Subcutaneous abdominal adipose tissue (tissue), 5 donors: ENCODE measurements around the gene TSPAN6.

ENCODE experiments used
- H3K27ac ChIP-seq: one replicate; pipeline ENCODE4 v1.7.0; 2013; ENCODE audit warnings: low read depth, mild to moderate bottlenecking, inconsistent platforms, low read length, moderate library complexity
- H3K27me3 ChIP-seq, 5 donors: one replicate each; pipeline ENCODE4 v1.7.0; 2013; ENCODE audit warnings: low read length in 5 of 5, inconsistent platforms in 1 of 5; ENCODE audit not compliant: control insufficient read depth in 5 of 5, insufficient read depth in 4 of 5
- H3K36me3 ChIP-seq, 5 donors: one replicate each; pipeline ENCODE4 v1.7.0; 2013; ENCODE audit warnings: low read length in 5 of 5; ENCODE audit not compliant: control insufficient read depth in 5 of 5, insufficient read depth in 5 of 5
- H3K4me1 ChIP-seq, 5 donors: one replicate each; pipeline ENCODE4 v1.7.0; 2013; ENCODE audit warnings: low read length in 5 of 5, mild to moderate bottlenecking in 3 of 5, moderate library complexity in 1 of 5; ENCODE audit not compliant: control insufficient read depth in 5 of 5, insufficient read depth in 5 of 5
- H3K4me3 ChIP-seq, 5 donors: one replicate each; pipeline ENCODE4 v1.7.0; 2013; ENCODE audit warnings: low read length in 5 of 5, low read depth in 1 of 5
- H3K9ac ChIP-seq, 5 donors: one replicate each; pipeline ENCODE4 v1.7.0; 2013; ENCODE audit warnings: low read length in 5 of 5, mild to moderate bottlenecking in 4 of 5, moderate library complexity in 3 of 5
- H3K9me3 ChIP-seq, 5 donors: one replicate each; pipeline ENCODE4 v1.7.0; 2013; ENCODE audit warnings: low read length in 5 of 5; ENCODE audit not compliant: control insufficient read depth in 5 of 5
- donor health status: healthy.
- donor health status: healthy.
- donor health status: healthy.
- donor health status: healthy.
- donor health status: healthy.

TSPAN6 gene

DNA sequence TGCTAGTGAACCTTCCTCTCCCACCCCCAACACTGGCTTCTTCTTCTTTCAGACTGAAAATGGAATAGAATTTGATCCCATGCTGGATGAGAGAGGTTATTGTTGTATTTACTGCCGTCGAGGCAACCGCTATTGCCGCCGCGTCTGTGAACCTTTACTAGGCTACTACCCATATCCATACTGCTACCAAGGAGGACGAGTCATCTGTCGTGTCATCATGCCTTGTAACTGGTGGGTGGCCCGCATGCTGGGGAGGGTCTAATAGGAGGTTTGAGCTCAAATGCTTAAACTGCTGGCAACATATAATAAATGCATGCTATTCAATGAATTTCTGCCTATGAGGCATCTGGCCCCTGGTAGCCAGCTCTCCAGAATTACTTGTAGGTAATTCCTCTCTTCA, 37.1 kb downstream of the TSPAN6 start:
- no peak overlapping the region for H3K9ac ChIP-seq
- no peak overlapping the region for H3K27ac ChIP-seq
- H3K4me1 ChIP-seq = peaks cover 0 to 12% (median 4%) of the 10 kb centered on the region in 5 donors
- H3K27me3 ChIP-seq = peaks cover 0 to 3% (median 3%) of the 10 kb centered on the region in 5 donors
- H3K9me3 ChIP-seq = no peaks in the 10 kb centered on the region
- no peak overlapping the region for H3K4me3 ChIP-seq
- H3K36me3 ChIP-seq = no peaks in the 10 kb centered on the region

DNA sequence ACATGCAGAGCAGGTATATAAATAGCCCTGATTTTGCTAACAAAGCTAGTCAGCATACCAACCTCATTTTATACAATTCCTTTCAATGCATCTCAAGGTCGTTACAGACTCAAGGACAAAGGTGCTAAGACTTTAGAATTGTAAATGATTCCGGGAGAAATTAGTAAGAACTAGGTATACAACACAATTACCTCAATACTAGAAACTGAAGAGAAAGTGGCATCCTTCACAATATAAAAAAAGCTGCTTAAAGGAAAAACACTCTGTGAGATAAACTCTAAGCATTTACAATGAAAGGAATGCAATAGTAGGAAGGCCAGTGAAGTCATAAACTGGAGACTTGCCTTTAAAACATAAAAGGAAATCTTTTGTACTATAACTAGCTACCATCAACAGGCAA, 40.0 kb downstream of the TSPAN6 start:
- H3K36me3 ChIP-seq = no peaks in the 10 kb centered on the region
- H3K27me3 ChIP-seq = peaks cover 3 to 7% (median 3%) of the 10 kb centered on the region in 5 donors
- H3K27ac ChIP-seq = no peak overlapping the region
- no peaks in the 10 kb centered on the region for H3K9me3 ChIP-seq
- no peak overlapping the region for H3K4me3 ChIP-seq
- H3K9ac ChIP-seq = no peak overlapping the region
- H3K4me1 ChIP-seq = peaks cover 0 to 27% (median 18%) of the 10 kb centered on the region in 5 donors

DNA sequence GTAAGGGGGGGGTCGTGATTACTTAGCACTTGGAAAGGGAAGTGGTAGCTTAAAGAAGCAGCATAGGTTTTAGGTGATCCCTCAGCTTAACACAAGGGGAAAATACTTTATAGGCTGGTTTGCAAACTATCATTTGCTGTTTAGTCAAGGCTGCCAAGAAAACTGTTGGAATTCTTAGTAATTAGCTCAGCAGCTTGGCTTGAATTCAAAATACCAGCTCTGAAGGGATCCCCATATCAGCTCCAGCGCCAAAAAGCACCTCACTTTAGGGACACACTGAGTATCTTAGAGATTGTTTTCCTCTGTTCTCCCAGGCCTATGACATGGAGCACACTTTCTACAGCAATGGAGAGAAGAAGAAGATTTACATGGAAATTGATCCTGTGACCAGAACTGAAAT, 43.0 kb downstream of the TSPAN6 start:
- peak overlapping the region; percentile 43 for H3K27ac ChIP-seq
- H3K9ac ChIP-seq = no peak overlapping the region
- peaks cover 0 to 27% (median 5%) of the 10 kb centered on the region in 5 donors for H3K27me3 ChIP-seq
- H3K9me3 ChIP-seq = no peaks in the 10 kb centered on the region
- H3K36me3 ChIP-seq = no peaks in the 10 kb centered on the region
- peak overlapping the region in 3 of 5 donors; percentile 0 to 26 (median 4) for H3K4me3 ChIP-seq
- H3K4me1 ChIP-seq = peaks cover 0 to 40% (median 26%) of the 10 kb centered on the region in 5 donors

DNA sequence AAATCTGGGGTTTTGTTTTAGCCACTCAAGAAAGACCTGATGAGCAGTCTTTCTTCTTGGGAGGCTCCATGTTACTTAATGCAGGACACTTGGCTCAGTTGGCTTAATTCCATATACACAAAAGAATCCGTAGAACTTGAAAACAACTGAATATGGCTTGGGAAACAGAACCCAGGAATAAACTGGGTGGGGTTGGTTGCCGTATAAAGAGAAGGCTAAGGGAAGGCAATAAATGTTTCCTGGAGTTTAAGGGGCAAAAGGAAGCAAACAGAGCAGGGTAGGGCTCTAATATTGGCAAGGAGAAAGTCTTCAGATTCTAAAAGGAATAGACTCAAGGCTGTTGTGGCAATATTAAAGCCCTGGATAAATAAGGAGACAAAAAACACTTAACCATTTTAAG, 43.5 kb downstream of the TSPAN6 start:
- Histone ChIP-seq H3K4me1 (peaks cover 0 to 45% (median 26%) of the 10 kb centered on the region in 5 donors), H3K9ac (no peak overlapping the region), H3K4me3 (peak overlapping the region in 1 of 5 donors; percentile 26), H3K27me3 (peaks cover 0 to 28% (median 5%) of the 10 kb centered on the region in 5 donors), H3K36me3 (no peaks in the 10 kb centered on the region), H3K9me3 (no peaks in the 10 kb centered on the region), H3K27ac (peak overlapping the region; percentile 43)

DNA sequence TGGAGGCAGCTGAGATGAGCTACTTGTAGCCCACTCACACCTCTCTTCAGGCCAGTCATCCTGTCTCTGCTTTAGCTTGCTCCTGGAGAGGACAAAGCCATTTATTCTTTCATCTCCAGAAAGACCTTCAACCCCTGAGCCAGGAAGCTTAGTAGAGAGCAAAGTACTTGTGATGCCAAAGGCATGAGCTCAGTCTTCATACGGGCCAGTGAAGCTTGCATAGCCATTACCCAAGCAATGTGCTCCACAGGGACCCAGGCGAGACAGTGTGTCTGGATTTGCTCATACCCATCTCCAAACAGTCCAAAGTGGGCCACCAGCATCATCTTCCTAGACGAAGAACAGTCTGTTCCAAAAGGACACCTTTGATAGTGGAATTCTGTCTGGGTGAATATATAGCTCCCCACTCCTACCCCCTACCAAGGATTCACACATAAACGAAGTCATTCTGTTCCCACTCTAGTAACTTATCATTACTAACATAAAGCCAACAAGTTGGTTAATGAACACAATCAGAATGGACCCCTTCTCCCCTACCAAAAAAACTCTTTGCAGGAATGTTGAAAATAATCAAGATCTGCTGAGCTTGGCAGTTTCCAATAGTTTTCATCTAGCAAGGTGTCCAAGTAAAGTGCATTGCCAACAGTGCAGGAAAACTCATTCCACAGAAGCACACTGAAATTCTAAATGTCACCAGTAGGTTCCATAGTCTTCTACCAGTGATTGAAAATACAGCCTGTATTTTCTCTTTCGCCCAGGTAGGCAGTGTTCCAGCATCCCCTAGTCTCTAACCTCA, 45.2 kb downstream of the TSPAN6 start:
- peaks cover 0 to 53% (median 23%) of the 10 kb centered on the region in 5 donors for H3K4me1 ChIP-seq
- no peak overlapping the region for H3K4me3 ChIP-seq
- no peak overlapping the region for H3K27ac ChIP-seq
- H3K9me3 ChIP-seq = no peaks in the 10 kb centered on the region
- no peaks in the 10 kb centered on the region for H3K36me3 ChIP-seq
- H3K9ac ChIP-seq = no peak overlapping the region
- H3K27me3 ChIP-seq = peaks cover 0 to 28% (median 5%) of the 10 kb centered on the region in 5 donors

DNA sequence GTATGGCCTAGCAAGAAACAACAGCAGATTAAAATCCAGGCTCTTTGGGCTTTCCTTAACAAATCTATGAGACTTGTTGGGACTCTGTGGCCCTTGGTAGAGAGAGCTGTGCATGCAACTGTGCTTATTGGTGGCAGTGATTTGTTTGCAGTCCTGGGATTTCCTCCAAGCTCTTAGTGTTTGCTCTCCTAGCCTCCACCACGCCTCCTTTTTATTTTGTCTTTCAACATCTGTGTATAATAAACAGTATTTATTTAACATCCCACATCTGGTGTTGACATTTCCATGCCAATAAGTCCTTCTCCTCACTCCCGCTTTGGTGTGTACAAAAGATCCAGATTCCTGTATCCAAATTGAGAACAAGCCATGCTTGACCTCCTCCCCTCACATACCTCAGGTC, 48.7 kb downstream of the TSPAN6 start:
- H3K9me3 ChIP-seq = no peaks in the 10 kb centered on the region
- peaks cover 0 to 43% (median 16%) of the 10 kb centered on the region in 5 donors for H3K4me1 ChIP-seq
- no peak overlapping the region for H3K9ac ChIP-seq
- peaks cover 0 to 25% (median 5%) of the 10 kb centered on the region in 5 donors for H3K27me3 ChIP-seq
- no peak overlapping the region for H3K4me3 ChIP-seq
- H3K27ac ChIP-seq = no peak overlapping the region
- no peaks in the 10 kb centered on the region for H3K36me3 ChIP-seq

DNA sequence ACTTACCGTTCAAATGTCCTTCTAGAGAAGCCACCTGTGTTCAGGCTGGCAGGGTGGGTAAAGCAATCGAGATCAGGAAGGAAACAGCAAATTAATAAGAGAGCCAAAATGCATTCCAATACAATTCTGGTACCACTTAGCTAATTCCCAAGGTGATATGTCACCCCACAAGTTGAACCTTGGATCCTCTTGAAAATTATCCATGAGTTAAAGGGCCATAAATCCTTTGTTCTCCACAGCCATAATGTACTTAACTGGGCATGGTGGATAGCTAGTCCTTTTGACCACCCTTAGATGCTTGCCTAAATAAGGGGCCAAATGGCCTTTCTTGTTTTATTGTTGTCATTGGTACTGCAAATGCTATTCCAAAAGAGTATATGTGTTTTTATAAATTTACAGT, 49.9 kb downstream of the TSPAN6 start:
- H3K27me3 ChIP-seq = peaks cover 0 to 21% (median 5%) of the 10 kb centered on the region in 5 donors
- H3K9ac ChIP-seq = no peak overlapping the region
- H3K4me3 ChIP-seq = no peak overlapping the region
- no peak overlapping the region for H3K27ac ChIP-seq
- H3K4me1 ChIP-seq = peaks cover 0 to 33% (median 9%) of the 10 kb centered on the region in 5 donors
- no peaks in the 10 kb centered on the region for H3K36me3 ChIP-seq
- no peaks in the 10 kb centered on the region for H3K9me3 ChIP-seq

DNA sequence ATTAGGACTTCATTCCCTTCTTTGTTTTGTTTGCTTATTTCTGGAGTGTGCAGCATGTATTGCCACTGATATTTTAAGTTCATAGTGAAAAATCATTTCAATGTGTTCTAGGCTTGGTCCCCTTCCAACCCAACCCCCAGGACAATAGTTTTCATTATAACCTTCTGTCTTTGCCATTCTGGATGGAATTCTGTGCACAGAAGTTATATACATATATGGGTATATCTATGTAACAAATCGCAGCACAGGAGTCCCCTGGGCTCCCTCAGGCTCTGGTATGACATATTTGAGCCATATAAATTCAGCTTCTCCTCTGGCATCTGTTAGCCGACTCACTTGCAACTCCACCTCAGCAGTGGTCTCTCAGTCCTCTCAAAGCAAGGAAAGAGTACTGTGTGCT, 52.0 kb downstream of the TSPAN6 start, which contains the start of gene TNMD:
TSS of gene TNMD (plus strand) at position 326 of the 400 bp plus-strand sequence. CDS start 83 bp downstream, outside the sequence.
- no peak within 1 kb of the TSS for H3K9ac ChIP-seq
- H3K4me1 ChIP-seq = peaks cover 0 to 22% (median 4%) of the 10 kb centered on the region in 5 donors
- no peaks in the 10 kb centered on the region for H3K9me3 ChIP-seq
- no peak within 1 kb of the TSS for H3K4me3 ChIP-seq
- H3K27ac ChIP-seq = no peak within 1 kb of the TSS
- H3K36me3 ChIP-seq = no peaks in the 10 kb centered on the region
- peaks cover 0 to 13% (median 5%) of the 10 kb centered on the region in 5 donors for H3K27me3 ChIP-seq
